Measurements from ENCODE around the gene EFL1.

EFL1 gene

GRCh38 chr15:82174471-82175235 is 87.9 kb downstream of the EFL1 start:
- no peaks in the 10 kb centered on the region for H3K27me3 ChIP-seq (ENCODE audit: insufficient read depth, low read length)
- H2AFZ ChIP-seq (ENCODE audit: low read length), result no peak overlapping the region
- no peak overlapping the region for H3K4me3 ChIP-seq (ENCODE audit: low read depth, low read length, poor library complexity, severe bottlenecking)
- no peaks in the 10 kb centered on the region for H3K4me1 ChIP-seq (ENCODE audit: insufficient read depth, low read length, severe bottlenecking)
- no peak overlapping the region for H3K27ac ChIP-seq (ENCODE audit: low read depth, low read length, poor library complexity, severe bottlenecking)
- H3K9ac ChIP-seq (ENCODE audit: low read length), result no peak overlapping the region
- H3K9me2 ChIP-seq (ENCODE audit: low read depth, low read length), result no peaks in the 10 kb centered on the region
- no peaks in the 10 kb centered on the region; the same call in 1 of the 2 replicates for H3K36me3 ChIP-seq (ENCODE audit: insufficient read depth, low read length)
- TF ChIP-seq EZH2 (IDR thresholded peaks at IDR 0.05; ENCODE audit: borderline replicate concordance, low read length), result no peak
- TF ChIP-seq CTCF (IDR thresholded peaks at IDR 0.05; ENCODE audit: low read length), result no peak
- H4K20me1 ChIP-seq (ENCODE audit: insufficient read depth, low read length), result no peaks in the 10 kb centered on the region
- H3K9me3 ChIP-seq (ENCODE audit: low read length), result no peaks in the 10 kb centered on the region
- H3K79me2 ChIP-seq (ENCODE audit: insufficient read depth, low read length), result no peaks in the 10 kb centered on the region
- no peaks in the 10 kb centered on the region for H3F3A ChIP-seq (ENCODE audit: insufficient read depth, low read length)
- no peak overlapping the region for H3K4me2 ChIP-seq (ENCODE audit: low read length)

- H3F3A ChIP-seq (ENCODE audit: insufficient read depth, low read length), result no peaks in the 10 kb centered on the region
- TF ChIP-seq EZH2 (IDR thresholded peaks at IDR 0.05; ENCODE audit: borderline replicate concordance, low read length) (no peak), CTCF (IDR thresholded peaks at IDR 0.05; ENCODE audit: low read length) (no peak)
- H2AFZ ChIP-seq (ENCODE audit: low read length), result no peak overlapping the region
- H3K27me3 ChIP-seq (ENCODE audit: insufficient read depth, low read length), result no peaks in the 10 kb centered on the region
- no peak overlapping the region for H3K9ac ChIP-seq (ENCODE audit: low read length)
- no peaks in the 10 kb centered on the region for H4K20me1 ChIP-seq (ENCODE audit: insufficient read depth, low read length)
- no peak overlapping the region for H3K27ac ChIP-seq (ENCODE audit: low read depth, low read length, poor library complexity, severe bottlenecking)
- H3K4me2 ChIP-seq (ENCODE audit: low read length), result no peak overlapping the region
- no peaks in the 10 kb centered on the region for H3K9me3 ChIP-seq (ENCODE audit: low read length)
- H3K79me2 ChIP-seq (ENCODE audit: insufficient read depth, low read length), result no peaks in the 10 kb centered on the region
- no peaks in the 10 kb centered on the region for H3K9me2 ChIP-seq (ENCODE audit: low read depth, low read length)
- no peaks in the 10 kb centered on the region for H3K4me1 ChIP-seq (ENCODE audit: insufficient read depth, low read length, severe bottlenecking)
- H3K4me3 ChIP-seq (ENCODE audit: low read depth, low read length, poor library complexity, severe bottlenecking), result no peak overlapping the region
- H3K36me3 ChIP-seq (ENCODE audit: insufficient read depth, low read length), result no peaks in the 10 kb centered on the region; the same call in 1 of the 2 replicates
These were observed 89.4 kb downstream of the EFL1 start for GRCh38 chr15:82173108-82173507.

- no peaks in the 10 kb centered on the region for H3K36me3 ChIP-seq (ENCODE audit: insufficient read depth, low read length)
- TF ChIP-seq CTCF (IDR thresholded peaks at IDR 0.05; ENCODE audit: low read length), result no peak
- TF ChIP-seq EZH2 (IDR thresholded peaks at IDR 0.05; ENCODE audit: borderline replicate concordance, low read length), result no peak
- no peaks in the 10 kb centered on the region for H4K20me1 ChIP-seq (ENCODE audit: insufficient read depth, low read length)
- H3K27me3 ChIP-seq (ENCODE audit: insufficient read depth, low read length), result no peaks in the 10 kb centered on the region
- H3K9me2 ChIP-seq (ENCODE audit: low read depth, low read length), result no peaks in the 10 kb centered on the region
- H3K9ac ChIP-seq (ENCODE audit: low read length), result no peak overlapping the region
- no peaks in the 10 kb centered on the region for H3K4me1 ChIP-seq (ENCODE audit: insufficient read depth, low read length, severe bottlenecking)
- H3K4me2 ChIP-seq (ENCODE audit: low read length), result no peak overlapping the region
- no peak overlapping the region for H2AFZ ChIP-seq (ENCODE audit: low read length)
- H3F3A ChIP-seq (ENCODE audit: insufficient read depth, low read length), result no peaks in the 10 kb centered on the region
- no peaks in the 10 kb centered on the region for H3K79me2 ChIP-seq (ENCODE audit: insufficient read depth, low read length)
- H3K9me3 ChIP-seq (ENCODE audit: low read length), result no peaks in the 10 kb centered on the region
- H3K27ac ChIP-seq (ENCODE audit: low read depth, low read length, poor library complexity, severe bottlenecking), result no peak overlapping the region
- no peak overlapping the region for H3K4me3 ChIP-seq (ENCODE audit: low read depth, low read length, poor library complexity, severe bottlenecking)
These were observed 90.0 kb downstream of the EFL1 start for GRCh38 chr15:82172506-82172905.

Data from OCI-LY1 (cell line).